Progenitor cell of endocrine pancreas (in vitro differentiated cells): ENCODE data around the gene LBR. TPM values are rescaled to one million over a fixed set of nuclear protein-coding genes. Genes with fewer than 3 reads are reported as not detected.

ENCODE experiments used
- DNase-seq: peaks from one replicate; pipeline ENCODE4 v3.0.0; 2021; ENCODE audit warnings: low spot score; ENCODE audit not compliant: unreplicated experiment
- H3K27ac Mint-ChIP-seq: 2 replicates; pipeline ENCODE4 v1.8.0; 2021; ENCODE audit warnings: mild to moderate bottlenecking, moderate library complexity, mixed read lengths
- H3K27me3 Mint-ChIP-seq: 2 replicates; pipeline ENCODE4 v1.8.0; 2021; ENCODE audit warnings: mixed read lengths
- H3K36me3 Mint-ChIP-seq: 2 replicates; pipeline ENCODE4 v1.8.0; 2022; ENCODE audit warnings: mixed read lengths; ENCODE audit not compliant: insufficient read depth
- H3K4me1 Mint-ChIP-seq: 2 replicates; pipeline ENCODE4 v1.8.0; 2021; ENCODE audit warnings: low read depth, mixed read lengths
- H3K4me3 Mint-ChIP-seq: 2 replicates; pipeline ENCODE4 v1.8.0; 2021; ENCODE audit warnings: low read depth, mild to moderate bottlenecking, moderate library complexity, mixed read lengths
- H3K9me3 Mint-ChIP-seq: 2 replicates; pipeline ENCODE4 v1.8.0; 2021; ENCODE audit warnings: low read depth, mixed read lengths
- total RNA-seq: library from RNA; stranded (reverse); gene quantifications from 2 replicates; pipeline ENCODE4 v1.2.1, GENCODE V29; 2021
- TF ChIP-seq, protein P1 (sequence below): fragments of 200-600 bp; sonication (generic); IDR thresholded peaks from one replicate; pipeline ENCODE4 v1.5.0; 2021; ENCODE audit warnings: antibody characterized with exemption, mild to moderate bottlenecking; ENCODE audit not compliant: unreplicated experiment

LBR gene
- total RNA-seq, 1 donor from 2014 or later: 116 TPM

DNA sequence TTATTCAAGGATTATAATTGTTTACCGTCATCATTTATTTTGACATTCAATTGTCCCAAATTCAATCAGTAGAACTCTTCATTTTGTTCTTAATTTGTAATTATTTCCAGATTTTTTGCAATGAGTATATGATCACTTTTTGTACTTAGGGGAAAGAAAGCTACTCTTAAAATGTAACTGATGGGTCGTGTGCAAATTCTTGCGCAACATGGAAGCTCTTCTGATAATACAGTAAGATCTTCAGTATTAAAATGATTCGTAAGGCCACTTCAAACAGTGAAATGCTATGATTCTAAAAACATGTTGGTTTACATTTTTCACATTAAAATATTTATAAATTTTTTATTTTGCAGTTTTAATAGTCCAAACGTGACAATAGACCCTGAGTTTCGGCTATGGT lies 63.4 kb downstream of the LBR start:
- Mint-ChIP-seq H3K4me3 (no peak overlapping the region), H3K27ac (no peak overlapping the region), H3K4me1 (no peaks in the 10 kb centered on the region), H3K9me3 (no peaks in the 10 kb centered on the region), H3K36me3 (no peaks in the 10 kb centered on the region), H3K27me3 (no peaks in the 10 kb centered on the region)
- DNase-seq: no peak
- TF ChIP-seq, protein P1, sequence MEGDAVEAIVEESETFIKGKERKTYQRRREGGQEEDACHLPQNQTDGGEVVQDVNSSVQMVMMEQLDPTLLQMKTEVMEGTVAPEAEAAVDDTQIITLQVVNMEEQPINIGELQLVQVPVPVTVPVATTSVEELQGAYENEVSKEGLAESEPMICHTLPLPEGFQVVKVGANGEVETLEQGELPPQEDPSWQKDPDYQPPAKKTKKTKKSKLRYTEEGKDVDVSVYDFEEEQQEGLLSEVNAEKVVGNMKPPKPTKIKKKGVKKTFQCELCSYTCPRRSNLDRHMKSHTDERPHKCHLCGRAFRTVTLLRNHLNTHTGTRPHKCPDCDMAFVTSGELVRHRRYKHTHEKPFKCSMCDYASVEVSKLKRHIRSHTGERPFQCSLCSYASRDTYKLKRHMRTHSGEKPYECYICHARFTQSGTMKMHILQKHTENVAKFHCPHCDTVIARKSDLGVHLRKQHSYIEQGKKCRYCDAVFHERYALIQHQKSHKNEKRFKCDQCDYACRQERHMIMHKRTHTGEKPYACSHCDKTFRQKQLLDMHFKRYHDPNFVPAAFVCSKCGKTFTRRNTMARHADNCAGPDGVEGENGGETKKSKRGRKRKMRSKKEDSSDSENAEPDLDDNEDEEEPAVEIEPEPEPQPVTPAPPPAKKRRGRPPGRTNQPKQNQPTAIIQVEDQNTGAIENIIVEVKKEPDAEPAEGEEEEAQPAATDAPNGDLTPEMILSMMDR: no peak

DNA sequence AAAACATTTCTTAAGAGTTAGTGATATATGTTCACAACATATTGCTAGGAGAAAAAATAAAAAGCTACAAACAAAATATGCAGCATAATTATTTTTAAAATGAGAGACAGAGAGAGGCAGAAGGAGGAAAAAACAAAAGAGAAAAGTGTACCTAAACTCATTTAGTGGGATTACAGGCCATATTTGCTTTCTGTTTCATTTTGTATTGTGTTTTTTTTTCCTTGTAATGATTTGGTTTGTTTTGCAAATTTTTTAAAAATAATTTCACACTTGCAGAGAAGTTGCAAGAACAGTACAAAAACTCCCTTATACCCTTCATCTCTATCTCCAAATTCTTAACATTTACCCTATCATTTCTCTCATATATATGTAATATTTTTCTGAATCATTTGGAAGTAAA lies 65.0 kb downstream of the LBR start:
- TF ChIP-seq, protein P1: no peak
- H3K4me3 Mint-ChIP-seq: no peak overlapping the region
- DNase-seq: no peak
- H3K4me1 Mint-ChIP-seq: no peaks in the 10 kb centered on the region
- no peaks in the 10 kb centered on the region for H3K36me3 Mint-ChIP-seq
- no peaks in the 10 kb centered on the region for H3K27me3 Mint-ChIP-seq
- no peak overlapping the region for H3K27ac Mint-ChIP-seq
- H3K9me3 Mint-ChIP-seq: no peaks in the 10 kb centered on the region

DNA sequence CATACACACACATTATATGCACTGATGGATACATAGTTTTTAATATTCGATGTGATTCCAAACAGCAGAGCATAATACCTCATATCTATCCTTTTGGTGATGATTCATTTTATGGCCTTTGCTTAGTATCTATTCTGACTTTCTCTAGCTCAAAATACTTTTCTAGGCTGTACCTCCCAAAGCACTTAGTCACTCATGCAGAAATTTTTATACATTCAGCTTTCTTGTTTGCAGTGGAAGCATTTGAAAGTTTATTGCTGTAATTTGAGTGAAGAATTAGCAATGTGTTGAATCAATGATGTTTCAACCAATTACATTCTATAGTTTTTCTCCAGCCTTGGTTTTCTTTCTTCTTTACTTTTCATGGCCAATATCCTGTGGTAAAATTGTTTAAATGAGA lies 66.7 kb downstream of the LBR start:
- DNase-seq: no peak
- no peak overlapping the region for H3K4me3 Mint-ChIP-seq
- no peaks in the 10 kb centered on the region for H3K36me3 Mint-ChIP-seq
- no peaks in the 10 kb centered on the region for H3K4me1 Mint-ChIP-seq
- no peaks in the 10 kb centered on the region for H3K9me3 Mint-ChIP-seq
- no peaks in the 10 kb centered on the region for H3K27me3 Mint-ChIP-seq
- H3K27ac Mint-ChIP-seq: no peak overlapping the region
- TF ChIP-seq, protein P1: no peak

DNA sequence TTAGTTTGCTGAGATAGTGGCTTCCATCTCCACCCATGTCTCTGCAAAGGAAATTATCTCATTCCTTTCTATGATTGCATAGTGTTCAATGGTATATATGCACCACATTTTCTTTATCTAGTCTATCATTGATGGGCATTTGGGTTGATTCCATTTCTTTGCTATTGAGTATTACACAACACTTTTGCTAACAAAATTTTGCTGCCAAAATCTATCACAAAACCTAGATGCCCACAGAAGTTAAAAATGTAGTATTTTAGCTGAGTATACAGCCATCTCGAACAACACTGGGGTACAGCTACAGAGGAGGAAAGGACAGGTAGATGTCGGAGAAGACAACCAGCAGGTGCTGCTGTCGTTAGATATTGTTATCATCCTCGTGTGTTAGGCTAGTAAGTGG lies 67.7 kb downstream of the LBR start:
- Mint-ChIP-seq H3K27ac (no peak overlapping the region), H3K36me3 (no peaks in the 10 kb centered on the region), H3K27me3 (no peaks in the 10 kb centered on the region), H3K4me1 (no peaks in the 10 kb centered on the region), H3K4me3 (no peak overlapping the region), H3K9me3 (no peaks in the 10 kb centered on the region)
- no peak for DNase-seq
- TF ChIP-seq, protein P1: no peak

DNA sequence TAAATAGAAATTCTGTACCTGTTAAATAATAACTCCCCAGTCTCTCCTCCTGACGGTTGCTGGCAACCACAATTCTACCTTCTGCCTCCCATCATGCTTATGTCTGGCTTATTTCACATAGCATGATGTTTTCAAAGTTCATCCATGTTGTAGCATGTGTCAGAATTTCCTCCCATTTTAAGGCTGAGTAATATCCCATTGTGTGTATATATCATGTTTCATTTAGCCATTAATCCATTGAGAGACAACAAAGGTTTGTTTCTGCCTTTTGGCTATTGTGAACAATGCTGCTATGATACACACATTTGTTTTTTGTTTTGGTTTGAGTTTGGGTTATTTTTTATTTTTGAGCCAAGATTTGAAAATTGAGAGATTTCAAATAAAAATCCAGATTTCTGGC lies 72.0 kb downstream of the LBR start:
- no peaks in the 10 kb centered on the region for H3K9me3 Mint-ChIP-seq
- no peak overlapping the region for H3K4me3 Mint-ChIP-seq
- TF ChIP-seq, protein P1: no peak
- no peak for DNase-seq
- peaks cover 11% of the 10 kb centered on the region for H3K4me1 Mint-ChIP-seq
- H3K27ac Mint-ChIP-seq: no peak overlapping the region
- no peaks in the 10 kb centered on the region for H3K36me3 Mint-ChIP-seq
- H3K27me3 Mint-ChIP-seq: no peaks in the 10 kb centered on the region
